ENCODE measurements around the gene PHLDA2. TPM values are rescaled to one million over a fixed set of nuclear protein-coding genes. Genes with fewer than 3 reads are reported as not detected.
"Not testable (repeated sequence)": the region's sequence is repeated elsewhere in the genome, so short reads cannot be mapped to it uniquely, and the experiment has no call there.

Gene PHLDA2
- polyA plus RNA-seq, 4 donors, result 5.7 to 55.1 (median 25.2) TPM

DNA sequence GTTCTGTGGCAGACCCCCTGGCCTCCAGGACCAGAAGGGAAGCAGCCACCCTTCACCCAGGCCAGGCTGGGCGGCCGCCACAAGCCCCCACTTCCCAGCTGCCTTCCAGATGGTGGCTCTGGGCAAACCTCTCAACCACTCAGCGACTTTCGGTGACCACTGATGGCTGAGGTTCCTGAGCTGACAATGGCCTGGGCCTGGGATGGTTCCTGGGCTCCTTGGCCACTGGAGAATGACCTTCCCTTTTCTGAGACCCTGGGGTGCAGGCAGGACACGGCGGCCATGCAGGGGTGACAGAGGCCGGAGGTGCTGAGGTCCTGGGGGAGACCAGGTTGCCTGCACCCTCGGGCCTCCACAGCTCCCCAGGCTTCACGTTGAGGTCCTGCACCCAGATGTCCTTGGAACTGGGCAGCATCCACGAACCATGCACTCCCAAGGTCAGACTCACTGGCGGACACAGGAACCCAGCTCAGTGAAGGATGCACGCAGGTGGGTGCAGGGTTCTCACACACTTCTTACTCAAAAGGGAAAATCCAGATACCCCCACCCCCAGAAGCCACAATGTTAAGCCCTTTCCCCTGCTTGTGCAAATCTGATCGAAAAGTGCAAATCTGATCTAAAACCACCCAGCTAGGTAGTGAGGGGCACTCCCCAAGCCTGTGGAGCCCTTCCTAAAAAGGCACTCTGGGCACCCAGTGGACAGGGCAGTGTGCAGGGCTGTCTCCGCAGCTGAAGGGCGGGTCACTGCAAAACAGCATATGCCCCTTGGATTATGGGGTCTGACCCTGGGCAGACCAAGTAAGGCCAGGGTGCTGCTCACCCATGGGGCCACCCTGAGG is 13.9 kb upstream of the PHLDA2 start:
- no peak for FAIRE-seq
- peaks cover 0 to 31% (median 9%) of the 10 kb centered on the region in 3 donors for H3K4me1 ChIP-seq (ENCODE audit: control insufficient read depth in 3 of 3, insufficient read depth in 2 of 3, low read depth in 1 of 3, low read length in 2 of 3)
- peaks cover 0 to 47% (median 2%) of the 10 kb centered on the region in 3 donors for H3K36me3 ChIP-seq (ENCODE audit: control insufficient read depth in 3 of 3, insufficient read depth in 2 of 3, low read depth in 1 of 3, low read length in 3 of 3)
- H3K27ac ChIP-seq (ENCODE audit: low read depth in 1 of 3, low read length in 2 of 3), result peak overlapping the region in 1 of 3 donors; percentile 55
- no peaks in the 10 kb centered on the region for H3K27me3 ChIP-seq (ENCODE audit: control insufficient read depth in 3 of 3, insufficient read depth in 3 of 3, low read length in 3 of 3)
- DNase-seq, result no peak
- peaks cover 0 to 12% of the 10 kb centered on the region in 2 donors for H3K9me3 ChIP-seq (ENCODE audit: control insufficient read depth in 2 of 2, insufficient read depth in 1 of 2, low read depth in 1 of 2, low read length in 1 of 2)
- no peak overlapping the region for H3K4me3 ChIP-seq (ENCODE audit: low read depth in 1 of 3, low read length in 3 of 3)
- WGBS, 3 donors, result 71 to 84% (median 72%) methylated on average over 15 of the region's 15 CpGs

DNA sequence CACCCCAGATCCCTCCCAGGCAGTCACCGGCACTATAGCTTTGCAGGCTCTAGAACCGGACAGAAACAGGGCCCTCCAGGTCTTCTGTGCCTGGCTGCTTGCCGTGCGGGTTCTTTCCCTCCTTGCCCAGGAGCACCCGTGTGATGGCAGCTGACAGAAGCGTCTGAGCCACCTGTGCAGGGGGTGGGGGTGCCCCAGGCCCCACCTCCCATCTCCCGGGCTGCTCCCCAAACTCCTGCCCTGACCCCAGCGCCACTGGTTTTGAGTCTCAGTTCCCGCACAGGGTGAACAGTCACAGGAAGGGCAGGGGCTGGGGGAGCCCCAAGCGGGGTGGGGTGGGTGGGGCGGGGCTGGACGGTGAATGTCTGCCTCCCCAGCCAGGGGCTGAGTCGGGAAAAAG is 13.2 kb upstream of the PHLDA2 start:
- Histone ChIP-seq H3K27ac (ENCODE audit: low read depth in 1 of 3, low read length in 2 of 3) (no peak overlapping the region), H3K36me3 (ENCODE audit: control insufficient read depth in 3 of 3, insufficient read depth in 2 of 3, low read depth in 1 of 3, low read length in 3 of 3) (peaks cover 0 to 42% (median 0%) of the 10 kb centered on the region in 3 donors), H3K9me3 (ENCODE audit: control insufficient read depth in 2 of 2, insufficient read depth in 1 of 2, low read depth in 1 of 2, low read length in 1 of 2) (peaks cover 0 to 18% of the 10 kb centered on the region in 2 donors), H3K4me1 (ENCODE audit: control insufficient read depth in 3 of 3, insufficient read depth in 2 of 3, low read depth in 1 of 3, low read length in 2 of 3) (peaks cover 0 to 31% (median 9%) of the 10 kb centered on the region in 3 donors), H3K27me3 (ENCODE audit: control insufficient read depth in 3 of 3, insufficient read depth in 3 of 3, low read length in 3 of 3) (no peaks in the 10 kb centered on the region), H3K4me3 (ENCODE audit: low read depth in 1 of 3, low read length in 3 of 3) (no peak overlapping the region)
- WGBS, 3 donors, result 32 to 59% (median 44%) methylated on average over 12 to 13 of the region's 13 CpGs
- no peak for DNase-seq
- no peak for FAIRE-seq

DNA sequence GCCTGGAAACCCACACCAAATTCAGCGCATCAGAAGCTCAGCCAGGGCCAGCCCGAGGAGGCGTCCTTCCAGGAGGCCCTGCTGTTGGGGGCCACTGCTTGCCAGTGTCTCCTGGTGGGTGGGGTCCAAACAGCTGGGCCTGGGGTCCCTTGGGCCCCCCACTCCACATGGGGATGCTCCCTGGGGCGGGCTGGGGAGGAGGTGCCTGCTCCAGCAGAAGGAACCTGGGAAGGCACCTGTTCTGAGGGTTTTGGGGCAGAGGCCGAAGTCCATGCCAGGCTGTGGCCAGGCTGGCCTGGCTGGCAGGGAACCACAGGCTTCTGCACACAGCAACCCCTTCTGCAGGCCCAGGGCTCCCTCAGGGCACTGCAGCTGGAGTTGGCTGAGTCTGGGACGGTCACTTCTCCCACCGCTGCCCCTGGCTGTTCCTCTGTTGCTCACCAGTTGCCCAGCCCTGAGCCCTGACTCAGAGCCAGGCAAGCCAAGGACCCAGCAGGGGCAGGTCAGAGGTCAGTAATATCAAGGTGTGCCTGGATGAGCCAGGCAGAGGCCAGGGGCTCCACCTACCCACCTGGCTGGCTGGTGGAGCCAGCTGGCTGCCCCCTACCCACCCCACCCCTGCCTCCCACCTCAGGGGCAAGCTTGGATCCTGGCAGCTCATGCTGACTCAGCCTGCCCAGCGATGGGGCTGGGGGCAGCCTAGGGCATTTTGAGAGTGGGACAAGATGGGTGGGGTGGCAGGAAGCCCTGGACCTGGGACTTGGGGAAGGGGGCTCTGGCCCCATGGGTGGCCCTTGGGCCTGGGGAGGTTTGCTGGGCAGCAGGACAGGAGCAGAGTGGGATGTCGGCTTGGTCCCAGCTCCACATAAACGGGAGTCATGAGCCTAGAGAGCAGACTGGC is 12.0 kb upstream of the PHLDA2 start:
- DNase-seq (peak in 1 of 2 donors; percentile 86), FAIRE-seq (no peak)
- H3K4me3 ChIP-seq (ENCODE audit: low read depth in 1 of 3, low read length in 3 of 3), result no peak overlapping the region
- peaks cover 0 to 25% of the 10 kb centered on the region in 2 donors for H3K9me3 ChIP-seq (ENCODE audit: control insufficient read depth in 2 of 2, insufficient read depth in 1 of 2, low read depth in 1 of 2, low read length in 1 of 2)
- WGBS, 3 donors, result 20 to 37% (median 23%) methylated on average over 9 to 10 of the region's 10 CpGs
- H3K27me3 ChIP-seq (ENCODE audit: control insufficient read depth in 3 of 3, insufficient read depth in 3 of 3, low read length in 3 of 3), result no peaks in the 10 kb centered on the region
- peak overlapping the region in 2 of 3 donors; percentile 73 to 82 for H3K27ac ChIP-seq (ENCODE audit: low read depth in 1 of 3, low read length in 2 of 3)
- H3K4me1 ChIP-seq (ENCODE audit: control insufficient read depth in 3 of 3, insufficient read depth in 2 of 3, low read depth in 1 of 3, low read length in 2 of 3), result peaks cover 0 to 30% (median 9%) of the 10 kb centered on the region in 3 donors
- peaks cover 0 to 35% (median 0%) of the 10 kb centered on the region in 3 donors for H3K36me3 ChIP-seq (ENCODE audit: control insufficient read depth in 3 of 3, insufficient read depth in 2 of 3, low read depth in 1 of 3, low read length in 3 of 3)

DNA sequence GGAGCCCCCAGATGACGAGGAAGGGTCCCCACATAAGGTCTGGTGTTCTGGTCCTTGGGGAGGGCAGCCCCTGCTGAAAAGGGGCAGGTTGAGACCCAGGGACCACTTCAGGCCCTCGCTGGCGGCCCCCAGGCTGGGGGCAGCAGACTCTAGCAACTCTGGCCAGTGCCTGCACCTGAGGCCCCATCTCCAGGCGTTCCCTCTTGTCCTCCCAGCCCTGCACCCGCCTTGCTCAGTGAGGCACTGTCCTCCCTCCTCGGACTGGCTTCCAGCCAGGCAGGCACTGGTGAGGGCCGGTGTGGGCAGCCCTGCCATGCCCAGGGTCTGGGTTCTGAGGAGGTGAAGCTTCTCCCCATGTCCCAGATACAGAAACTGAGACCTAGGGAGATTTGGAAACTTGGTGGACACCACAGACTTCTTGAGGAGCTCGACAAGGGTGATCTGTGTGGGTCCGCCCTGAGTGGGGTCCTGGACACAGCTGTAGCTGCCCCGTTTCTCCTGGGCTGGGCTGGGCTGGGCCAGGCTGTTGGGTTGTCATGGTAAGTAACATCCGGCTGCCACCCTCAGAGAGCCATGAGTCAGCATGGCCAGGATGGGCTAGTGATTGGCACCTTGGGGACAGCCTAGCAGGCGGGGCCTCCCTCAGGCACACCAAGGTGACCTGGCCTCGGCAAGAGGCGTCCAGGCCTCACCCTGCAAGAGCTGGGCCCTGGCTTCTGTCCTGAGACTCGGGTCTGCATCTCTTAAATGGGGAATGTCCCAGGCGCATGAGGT is 11.1 kb upstream of the PHLDA2 start:
- DNase-seq, result peak; percentile 36 to 94
- Histone ChIP-seq H3K4me3 (ENCODE audit: low read depth in 1 of 3, low read length in 3 of 3) (no peak overlapping the region), H3K27me3 (ENCODE audit: control insufficient read depth in 3 of 3, insufficient read depth in 3 of 3, low read length in 3 of 3) (no peaks in the 10 kb centered on the region), H3K4me1 (ENCODE audit: control insufficient read depth in 3 of 3, insufficient read depth in 2 of 3, low read depth in 1 of 3, low read length in 2 of 3) (peaks cover 0 to 23% (median 6%) of the 10 kb centered on the region in 3 donors), H3K27ac (ENCODE audit: low read depth in 1 of 3, low read length in 2 of 3) (peak overlapping the region in 2 of 3 donors; percentile 73 to 82), H3K36me3 (ENCODE audit: control insufficient read depth in 3 of 3, insufficient read depth in 2 of 3, low read depth in 1 of 3, low read length in 3 of 3) (peaks cover 0 to 29% (median 0%) of the 10 kb centered on the region in 3 donors), H3K9me3 (ENCODE audit: control insufficient read depth in 2 of 2, insufficient read depth in 1 of 2, low read depth in 1 of 2, low read length in 1 of 2) (peaks cover 0 to 25% of the 10 kb centered on the region in 2 donors)
- FAIRE-seq, result no peak
- WGBS, 3 donors, result 17 to 50% (median 38%) methylated on average over 15 to 16 of the region's 16 CpGs

DNA sequence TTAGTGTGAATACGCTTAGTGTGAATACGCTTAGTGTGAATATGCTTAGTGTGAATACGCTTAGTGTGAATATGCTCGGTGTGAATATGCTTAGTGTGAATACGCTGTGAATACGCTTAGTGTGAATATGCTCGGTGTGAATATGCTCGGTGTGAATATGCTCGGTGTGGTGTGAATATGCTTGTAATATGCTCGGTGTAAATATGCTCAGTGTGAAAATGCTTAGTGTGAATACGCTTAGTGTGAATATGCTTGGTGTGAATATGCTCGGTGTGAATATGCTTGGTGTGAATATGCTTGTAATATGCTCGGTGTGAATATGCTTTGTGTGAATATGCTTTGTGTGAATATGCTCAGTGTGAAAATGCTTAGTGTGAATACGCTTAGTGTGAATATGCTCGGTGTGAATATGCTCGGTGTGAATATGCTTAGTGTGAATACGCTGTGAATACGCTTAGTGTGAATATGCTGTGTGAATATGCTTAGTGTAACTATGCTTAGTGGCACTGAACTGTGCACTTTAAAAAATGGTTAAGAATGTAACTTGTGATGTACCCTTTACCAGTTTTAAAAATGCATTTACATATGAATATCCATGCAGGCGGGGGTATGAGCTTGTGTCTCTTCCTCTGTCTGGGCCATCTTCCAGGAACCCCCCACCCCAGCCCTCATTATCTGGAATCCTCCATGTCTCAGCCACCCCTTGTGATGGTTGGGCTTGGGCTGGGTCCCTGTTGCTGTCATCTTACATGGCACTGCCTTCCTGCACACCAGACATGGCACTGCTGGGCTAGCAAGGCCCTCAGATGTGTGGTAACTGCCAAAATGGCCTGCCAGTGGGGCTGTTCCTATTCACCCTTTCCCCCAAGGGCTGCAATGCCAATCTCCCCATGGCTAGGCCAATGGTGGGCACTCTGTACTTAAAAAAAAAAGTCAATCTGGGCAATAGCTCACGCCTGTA is 9.5 kb upstream of the PHLDA2 start:
- peaks cover 0 to 13% (median 0%) of the 10 kb centered on the region in 3 donors for H3K36me3 ChIP-seq (ENCODE audit: control insufficient read depth in 3 of 3, insufficient read depth in 2 of 3, low read depth in 1 of 3, low read length in 3 of 3)
- not testable (repeated sequence) for H3K27ac ChIP-seq (ENCODE audit: low read depth in 1 of 3, low read length in 2 of 3); H3K27me3 ChIP-seq (ENCODE audit: control insufficient read depth in 3 of 3, insufficient read depth in 3 of 3, low read length in 3 of 3); FAIRE-seq; DNase-seq; H3K4me3 ChIP-seq (ENCODE audit: low read depth in 1 of 3, low read length in 3 of 3)
- H3K9me3 ChIP-seq (ENCODE audit: control insufficient read depth in 2 of 2, insufficient read depth in 1 of 2, low read depth in 1 of 2, low read length in 1 of 2), result peaks cover 0 to 25% of the 10 kb centered on the region in 2 donors
- H3K4me1 ChIP-seq (ENCODE audit: control insufficient read depth in 3 of 3, insufficient read depth in 2 of 3, low read depth in 1 of 3, low read length in 2 of 3), result peaks cover 0 to 15% (median 6%) of the 10 kb centered on the region in 3 donors
- 89 to 92% (median 92%) methylated on average over 19 to 20 of the region's 20 CpGs for WGBS, 3 donors

DNA sequence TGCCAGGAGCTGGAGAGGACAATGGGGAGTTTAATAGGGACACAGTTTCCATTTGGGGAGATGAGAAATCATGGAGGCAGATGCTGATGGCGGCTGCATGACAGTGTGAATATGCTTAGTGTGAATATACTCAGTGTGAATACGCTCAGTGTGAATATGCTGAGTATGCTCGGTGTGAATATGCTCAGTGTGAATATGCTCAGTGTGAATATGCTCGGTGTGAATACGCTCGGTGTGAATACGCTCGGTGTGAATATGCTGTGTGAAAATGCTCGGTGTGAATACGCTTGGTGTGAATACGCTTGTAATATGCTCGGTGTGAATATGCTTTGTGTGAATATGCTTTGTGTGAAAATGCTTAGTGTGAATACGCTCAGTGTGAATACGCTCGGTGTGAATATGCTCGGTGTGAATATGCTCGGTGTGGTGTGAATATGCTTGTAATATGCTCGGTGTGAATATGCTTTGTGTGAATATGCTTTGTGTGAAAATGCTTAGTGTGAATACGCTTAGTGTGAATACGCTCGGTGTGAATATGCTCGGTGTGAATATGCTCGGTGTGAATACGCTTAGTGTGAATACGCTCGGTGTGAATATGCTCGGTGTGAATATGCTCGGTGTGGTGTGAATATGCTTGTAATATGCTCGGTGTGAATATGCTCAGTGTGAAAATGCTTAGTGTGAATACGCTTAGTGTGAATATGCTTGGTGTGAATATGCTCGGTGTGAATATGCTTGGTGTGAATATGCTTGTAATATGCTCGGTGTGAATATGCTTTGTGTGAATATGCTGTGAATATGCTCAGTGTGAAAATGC is 8.6 kb upstream of the PHLDA2 start:
- not testable (repeated sequence) for H3K36me3 ChIP-seq (ENCODE audit: control insufficient read depth in 3 of 3, insufficient read depth in 2 of 3, low read depth in 1 of 3, low read length in 3 of 3); H3K4me3 ChIP-seq (ENCODE audit: low read depth in 1 of 3, low read length in 3 of 3); H3K27ac ChIP-seq (ENCODE audit: low read depth in 1 of 3, low read length in 2 of 3); DNase-seq; FAIRE-seq; H3K27me3 ChIP-seq (ENCODE audit: control insufficient read depth in 3 of 3, insufficient read depth in 3 of 3, low read length in 3 of 3)
- H3K4me1 ChIP-seq (ENCODE audit: control insufficient read depth in 3 of 3, insufficient read depth in 2 of 3, low read depth in 1 of 3, low read length in 2 of 3), result peaks cover 0 to 15% (median 6%) of the 10 kb centered on the region in 3 donors
- peaks cover 0 to 25% of the 10 kb centered on the region in 2 donors for H3K9me3 ChIP-seq (ENCODE audit: control insufficient read depth in 2 of 2, insufficient read depth in 1 of 2, low read depth in 1 of 2, low read length in 1 of 2)
- 90 to 95% (median 92%) methylated on average over 31 to 32 of the region's 32 CpGs for WGBS, 3 donors
